GM18907 (cell line): Measurements from ENCODE around the gene FABP1.

Experiments
- ATAC-seq: cut with Tn5 transposase; IDR thresholded peaks from one replicate; pipeline ENCODE4 v1.9.1; 2021; ENCODE audit warnings: mild to moderate bottlenecking, moderate library complexity; ENCODE audit not compliant: unreplicated experiment

Gene FABP1

GRCh38 chr2:88127888-88128653, at the start of gene FABP1:
FABP1 (minus strand) TSS chr2:88128062; CDS start chr2:88128017, 45 bp downstream.
- no peak for ATAC-seq

GRCh38 chr2:88177556-88177955, 49.7 kb upstream of the FABP1 start:
- ATAC-seq: no peak

GRCh38 chr2:88176352-88176984, 48.6 kb upstream of the FABP1 start:
- ATAC-seq: no peak

- no peak for ATAC-seq
These were observed 45.0 kb upstream of the FABP1 start for GRCh38 chr2:88172882-88173281.

- ATAC-seq: no peak
These were observed 44.1 kb upstream of the FABP1 start for GRCh38 chr2:88171966-88172365.

GRCh38 chr2:88170472-88170892, 42.6 kb upstream of the FABP1 start:
- ATAC-seq: no peak

GRCh38 chr2:88168386-88168785, 40.5 kb upstream of the FABP1 start:
- no peak for ATAC-seq

GRCh38 chr2:88167740-88168139, 39.9 kb upstream of the FABP1 start:
- ATAC-seq: no peak

GRCh38 chr2:88165332-88166003, 37.6 kb upstream of the FABP1 start:
- no peak for ATAC-seq

- ATAC-seq: no peak
These were observed 33.8 kb upstream of the FABP1 start for GRCh38 chr2:88161446-88162244.

- ATAC-seq: no peak
These were observed 32.7 kb upstream of the FABP1 start for GRCh38 chr2:88160517-88160916.

- no peak for ATAC-seq
These were observed 32.1 kb upstream of the FABP1 start for GRCh38 chr2:88159955-88160415.

GRCh38 chr2:88159481-88159880, 31.6 kb upstream of the FABP1 start:
- ATAC-seq: no peak

GRCh38 chr2:88148929-88149438, 21.1 kb upstream of the FABP1 start:
- no peak for ATAC-seq

GRCh38 chr2:88147145-88147544, 19.3 kb upstream of the FABP1 start:
- ATAC-seq: no peak

GRCh38 chr2:88146590-88146989, 18.7 kb upstream of the FABP1 start:
- ATAC-seq: no peak

GRCh38 chr2:88144914-88145497, 17.1 kb upstream of the FABP1 start:
- ATAC-seq: no peak

- no peak for ATAC-seq
These were observed 16.4 kb upstream of the FABP1 start for GRCh38 chr2:88144271-88144670.

- no peak for ATAC-seq
These were observed 14.1 kb upstream of the FABP1 start for GRCh38 chr2:88141952-88142351.

- ATAC-seq: no peak
These were observed 11.9 kb upstream of the FABP1 start for GRCh38 chr2:88139804-88140203.
